Muscle layer of duodenum (tissue), 2 donors: ENCODE measurements around the gene PALLD.

ENCODE experiments used
- H3K27ac ChIP-seq: one replicate; pipeline ENCODE4 v1.7.0; 2013; ENCODE audit warnings: mild to moderate bottlenecking, low read length
- H3K27me3 ChIP-seq: one replicate; pipeline ENCODE4 v1.7.0; 2013; ENCODE audit warnings: low read depth, mild to moderate bottlenecking, control low read depth, low read length
- H3K36me3 ChIP-seq, 2 donors: one replicate each; pipeline ENCODE4 v1.7.0; 2013; ENCODE audit warnings: low read length in 2 of 2, control low read depth in 1 of 2, mild to moderate bottlenecking in 1 of 2; ENCODE audit not compliant: insufficient read depth in 2 of 2, control insufficient read depth in 1 of 2
- H3K4me1 ChIP-seq, 2 donors: one replicate each; pipeline ENCODE4 v1.7.0; 2013; ENCODE audit warnings: low read length in 2 of 2, mild to moderate bottlenecking in 2 of 2, control low read depth in 1 of 2, moderate library complexity in 1 of 2; ENCODE audit not compliant: insufficient read depth in 2 of 2, control insufficient read depth in 1 of 2
- H3K4me3 ChIP-seq, 2 donors: one replicate each; pipeline ENCODE4 v1.7.0; 2013; ENCODE audit warnings: low read length in 2 of 2, low read depth in 1 of 2, mild to moderate bottlenecking in 1 of 2
- H3K9me3 ChIP-seq, 2 donors: one replicate each; pipeline ENCODE4 v1.7.0; 2013; ENCODE audit warnings: low read length in 2 of 2, control low read depth in 1 of 2, mild to moderate bottlenecking in 1 of 2; ENCODE audit not compliant: control insufficient read depth in 1 of 2
- donor health status: healthy.

Gene PALLD

GRCh38 chr4:168498251-168498650 is 1.4 kb downstream of the PALLD start:
- Histone ChIP-seq H3K4me1 (no peaks in the 10 kb centered on the region), H3K36me3 (no peaks in the 10 kb centered on the region), H3K27ac (no peak overlapping the region), H3K27me3 (no peaks in the 10 kb centered on the region), H3K4me3 (no peak overlapping the region), H3K9me3 (no peaks in the 10 kb centered on the region)

- Histone ChIP-seq H3K27me3 (no peaks in the 10 kb centered on the region), H3K9me3 (no peaks in the 10 kb centered on the region), H3K4me1 (no peaks in the 10 kb centered on the region), H3K27ac (no peak overlapping the region), H3K36me3 (no peaks in the 10 kb centered on the region), H3K4me3 (no peak overlapping the region)
Observed at GRCh38 chr4:168499241-168499640, 2.4 kb downstream of the PALLD start.

GRCh38 chr4:168501407-168501806 is 4.6 kb downstream of the PALLD start:
- no peaks in the 10 kb centered on the region for H3K4me1 ChIP-seq
- H3K4me3 ChIP-seq: no peak overlapping the region
- H3K9me3 ChIP-seq: no peaks in the 10 kb centered on the region
- H3K27me3 ChIP-seq: no peaks in the 10 kb centered on the region
- no peak overlapping the region for H3K27ac ChIP-seq
- H3K36me3 ChIP-seq: no peaks in the 10 kb centered on the region

DNA sequence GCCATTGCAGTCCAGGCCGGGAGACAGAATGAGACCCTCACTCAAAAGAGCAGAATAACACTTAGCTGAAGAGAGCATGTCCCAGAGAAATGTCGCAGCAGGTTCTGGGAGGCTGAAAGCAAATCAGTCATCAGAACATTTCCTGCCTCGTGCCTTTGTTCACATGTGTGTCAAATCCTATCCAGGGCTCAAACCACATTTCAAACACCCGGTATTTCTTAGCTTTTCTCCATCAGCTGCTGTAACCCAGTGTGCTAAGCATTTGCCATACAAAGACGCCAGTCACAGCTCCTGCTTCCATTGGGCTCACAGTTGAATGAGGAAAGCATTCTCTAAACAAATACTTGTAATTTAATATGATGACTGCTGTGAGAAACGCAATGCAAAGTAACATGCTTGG is 6.0 kb downstream of the PALLD start:
- H3K27ac ChIP-seq: no peak overlapping the region
- H3K4me1 ChIP-seq: no peaks in the 10 kb centered on the region
- no peaks in the 10 kb centered on the region for H3K27me3 ChIP-seq
- no peaks in the 10 kb centered on the region for H3K9me3 ChIP-seq
- no peak overlapping the region for H3K4me3 ChIP-seq
- H3K36me3 ChIP-seq: no peaks in the 10 kb centered on the region

DNA sequence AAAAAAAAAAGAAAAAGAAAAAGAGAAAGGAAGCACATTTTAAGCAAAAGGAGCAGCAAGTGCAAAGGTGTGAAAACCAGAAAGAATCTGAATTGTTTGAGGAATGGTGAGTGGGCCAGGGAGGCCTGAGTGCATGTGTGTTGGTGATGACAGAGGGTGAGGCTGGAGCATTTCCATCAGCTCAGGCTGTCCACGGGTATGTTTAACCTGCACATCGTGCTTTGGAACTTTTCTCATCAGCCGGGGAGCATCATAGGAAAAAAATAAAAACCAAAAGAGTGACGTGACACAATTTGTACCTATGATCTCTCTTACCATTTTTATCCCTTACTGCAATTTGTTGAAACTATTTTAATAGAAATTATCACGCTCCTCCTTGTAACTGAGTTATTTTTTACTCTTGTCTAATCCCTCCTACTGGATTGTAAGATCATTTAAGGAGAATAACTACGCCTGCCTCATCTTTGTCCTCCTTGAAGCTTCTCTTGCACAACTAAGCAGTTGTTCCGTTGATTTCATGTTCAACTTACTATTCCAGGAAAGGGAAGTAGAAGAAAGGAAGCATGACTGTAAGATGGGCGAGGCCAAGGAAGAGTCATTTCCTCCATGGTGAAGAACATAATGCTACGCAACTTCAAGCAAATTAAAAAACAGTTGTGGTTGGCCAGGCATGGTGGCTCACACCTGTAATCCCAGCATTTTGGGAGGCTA is 7.0 kb downstream of the PALLD start:
- Histone ChIP-seq H3K27ac (no peak overlapping the region), H3K4me1 (no peaks in the 10 kb centered on the region), H3K27me3 (no peaks in the 10 kb centered on the region), H3K9me3 (no peaks in the 10 kb centered on the region), H3K4me3 (no peak overlapping the region), H3K36me3 (no peaks in the 10 kb centered on the region)

- no peaks in the 10 kb centered on the region for H3K27me3 ChIP-seq
- no peak overlapping the region for H3K4me3 ChIP-seq
- H3K4me1 ChIP-seq: no peaks in the 10 kb centered on the region
- no peaks in the 10 kb centered on the region for H3K9me3 ChIP-seq
- no peaks in the 10 kb centered on the region for H3K36me3 ChIP-seq
- no peak overlapping the region for H3K27ac ChIP-seq
Observed at GRCh38 chr4:168504526-168504925, 7.7 kb downstream of the PALLD start.

- no peaks in the 10 kb centered on the region for H3K9me3 ChIP-seq
- H3K4me1 ChIP-seq: no peaks in the 10 kb centered on the region
- H3K4me3 ChIP-seq: no peak overlapping the region
- H3K27ac ChIP-seq: no peak overlapping the region
- no peaks in the 10 kb centered on the region for H3K36me3 ChIP-seq
- no peaks in the 10 kb centered on the region for H3K27me3 ChIP-seq
Observed at GRCh38 chr4:168506014-168506413, 9.2 kb downstream of the PALLD start.

DNA sequence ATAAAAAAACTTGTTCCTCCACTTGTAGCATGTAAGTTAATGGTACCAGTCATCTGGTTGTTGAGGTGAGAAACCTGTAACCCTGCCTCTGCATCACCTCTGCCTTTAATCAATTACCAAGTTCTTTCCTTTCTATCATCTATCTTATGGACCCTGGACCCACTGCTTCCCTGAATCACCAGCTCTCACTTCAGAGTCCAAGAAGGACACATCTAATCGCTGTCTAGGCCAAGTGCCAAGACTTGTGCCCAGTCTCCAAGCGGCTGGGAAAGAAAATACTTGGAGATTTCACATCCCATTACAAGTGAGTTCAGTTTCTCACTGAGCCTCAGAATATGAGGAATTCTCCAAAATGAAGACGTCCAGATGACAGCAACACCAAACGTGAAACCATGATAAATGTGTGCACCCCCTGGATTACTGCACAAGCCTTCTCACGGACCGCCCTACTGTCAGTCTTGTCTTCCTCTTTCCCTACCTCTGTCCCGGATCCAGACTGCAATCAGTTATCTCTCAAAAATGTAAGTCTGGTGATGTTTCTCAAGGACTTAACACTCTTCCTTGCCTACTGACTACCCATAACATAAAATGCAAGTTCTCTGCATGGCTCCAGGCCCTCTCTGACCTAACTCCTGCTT is 10.4 kb downstream of the PALLD start:
- Histone ChIP-seq H3K36me3 (no peaks in the 10 kb centered on the region), H3K4me3 (no peak overlapping the region), H3K4me1 (no peaks in the 10 kb centered on the region), H3K9me3 (no peaks in the 10 kb centered on the region), H3K27me3 (no peaks in the 10 kb centered on the region), H3K27ac (no peak overlapping the region)

DNA sequence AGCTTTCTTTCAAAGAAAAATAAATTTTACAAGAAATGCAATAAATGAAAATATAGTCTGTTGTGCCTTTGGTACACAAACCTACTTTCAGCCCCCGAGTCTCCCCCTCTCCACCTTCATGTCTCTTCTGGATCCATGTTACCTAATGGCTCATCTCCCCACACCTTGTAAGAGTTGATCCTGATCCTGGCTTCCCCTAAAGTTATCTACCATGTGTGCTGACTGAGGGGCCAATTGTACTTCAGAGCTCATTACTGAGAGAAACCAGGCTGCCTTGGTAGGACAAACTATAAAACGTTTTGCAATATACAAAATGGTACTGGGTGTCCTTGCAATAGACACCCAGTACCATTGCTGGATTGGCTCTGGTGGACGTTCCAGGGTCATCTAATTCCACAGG is 11.8 kb downstream of the PALLD start:
- no peak overlapping the region for H3K4me3 ChIP-seq
- H3K27me3 ChIP-seq: no peaks in the 10 kb centered on the region
- no peaks in the 10 kb centered on the region for H3K9me3 ChIP-seq
- no peaks in the 10 kb centered on the region for H3K4me1 ChIP-seq
- H3K27ac ChIP-seq: no peak overlapping the region
- no peaks in the 10 kb centered on the region for H3K36me3 ChIP-seq

DNA sequence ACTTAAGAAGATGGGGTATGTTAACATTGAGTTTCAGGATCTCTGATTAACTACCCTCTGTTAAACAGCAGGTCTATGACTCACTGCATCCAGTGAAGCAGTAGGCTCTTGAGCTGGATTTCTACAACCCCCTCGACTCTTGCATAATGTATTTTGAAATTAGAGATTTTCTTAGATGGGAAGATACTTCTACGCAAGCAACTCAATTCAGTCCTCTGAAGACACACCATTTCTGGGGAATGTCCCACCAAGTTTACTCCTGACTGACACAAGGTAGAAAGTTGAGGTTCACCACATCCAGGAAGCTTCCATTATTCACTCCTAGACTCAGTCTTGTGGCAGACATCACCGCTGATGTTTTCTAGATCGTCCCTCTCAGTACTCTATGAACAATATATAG is 12.9 kb downstream of the PALLD start:
- H3K27me3 ChIP-seq: no peaks in the 10 kb centered on the region
- H3K36me3 ChIP-seq: no peaks in the 10 kb centered on the region
- H3K9me3 ChIP-seq: no peaks in the 10 kb centered on the region
- no peak overlapping the region for H3K4me3 ChIP-seq
- H3K4me1 ChIP-seq: no peaks in the 10 kb centered on the region
- H3K27ac ChIP-seq: no peak overlapping the region

- H3K27ac ChIP-seq: no peak overlapping the region
- no peaks in the 10 kb centered on the region for H3K27me3 ChIP-seq
- no peaks in the 10 kb centered on the region for H3K36me3 ChIP-seq
- H3K4me1 ChIP-seq: peaks cover 0 to 6% of the 10 kb centered on the region in 2 donors
- H3K4me3 ChIP-seq: no peak overlapping the region
- no peaks in the 10 kb centered on the region for H3K9me3 ChIP-seq
Observed at GRCh38 chr4:168511780-168512489, 15.1 kb downstream of the PALLD start.
